ENCODE results near the gene REV1. TPM values are rescaled to one million over a fixed set of nuclear protein-coding genes. Genes with fewer than 3 reads are reported as not detected.

The REV1 gene
- total RNA-seq, 1 experiment from 2014 or later, result 34.3 TPM

DNA sequence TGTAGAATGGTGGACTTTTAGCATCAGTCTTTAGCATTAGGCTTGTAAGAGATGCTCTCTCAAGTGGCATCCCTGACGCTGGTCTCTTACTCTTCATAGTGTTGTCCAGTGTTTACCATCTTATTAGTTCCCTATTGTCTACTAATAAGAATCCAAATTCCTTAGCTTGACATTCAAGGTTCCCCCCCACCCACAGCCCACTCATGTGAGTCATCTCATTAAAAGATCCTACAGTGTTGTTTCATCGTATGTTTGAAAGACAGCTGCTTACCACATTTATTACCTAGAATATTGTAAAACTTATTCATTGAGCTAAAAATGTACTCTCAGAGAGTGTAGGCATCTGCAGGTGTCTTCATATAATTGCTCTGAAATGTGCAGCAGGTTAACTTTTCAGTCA lies 124.2 kb downstream of the REV1 start:
- Histone ChIP-seq H3K79me2 (ENCODE audit: insufficient read depth, low read length) (peaks cover 48% of the 10 kb centered on the region), H3K9me2 (ENCODE audit: insufficient read depth) (no peaks in the 10 kb centered on the region), H3K27ac (ENCODE audit: low read depth, low read length) (no peak overlapping the region), H3K36me3 (ENCODE audit: control insufficient read depth in 1 of 2, insufficient read depth in 2 of 2, low read length in 2 of 2) (peaks cover 50 to 69% of the 10 kb centered on the region in 2 experiments), H2AFZ (ENCODE audit: low read depth, low read length, poor library complexity, severe bottlenecking) (no peak overlapping the region), H4K20me1 (ENCODE audit: insufficient read depth) (0 out of 2 replicates have a peak, but pooled peaks cover 2% of the 10 kb centered on the region), H3K4me2 (ENCODE audit: low read length) (no peak overlapping the region), H3K4me1 (ENCODE audit: control insufficient read depth in 1 of 2, insufficient read depth in 2 of 2, low read length in 2 of 2) (no peaks in the 10 kb centered on the region), H3K9me3 (ENCODE audit: control insufficient read depth in 1 of 2, insufficient read depth in 1 of 2, low read depth in 1 of 2, low read length in 2 of 2) (no peaks in the 10 kb centered on the region), H3K27me3 (ENCODE audit: insufficient read depth, low read length) (no peaks in the 10 kb centered on the region), H3K9ac (ENCODE audit: low read length) (no peak overlapping the region), H3K4me3 (replicated peaks in 1 of 2; ENCODE audit: low read depth in 1 of 2, low read length in 2 of 2) (no peak overlapping the region)
- TF ChIP-seq SRF (IDR thresholded peaks at IDR 0.05; ENCODE audit: low read depth) (no peak), ELF1 (IDR thresholded peaks at IDR 0.05; ENCODE audit: borderline replicate concordance, low read depth) (no peak), SIN3A (IDR thresholded peaks at IDR 0.05; ENCODE audit: low read depth) (no peak), TCF7L2 (IDR thresholded peaks at IDR 0.05; ENCODE audit: borderline replicate concordance, extremely low read depth, insufficient read depth, insufficient read length) (no peak), SP1 (IDR thresholded peaks at IDR 0.05; ENCODE audit: low read depth) (no peak), FOSL1 (IDR thresholded peaks at IDR 0.05; ENCODE audit: low read depth) (no peak), ZFX (IDR thresholded peaks at IDR 0.05) (no peak), EZH2phosphoT487 (IDR thresholded peaks at IDR 0.05; ENCODE audit: borderline replicate concordance) (no peak), POLR2A (IDR thresholded peaks at IDR 0.05; ENCODE audit: borderline replicate concordance, extremely low read depth, insufficient read depth, insufficient read length) (no peak), EGR1 (IDR thresholded peaks at IDR 0.05; ENCODE audit: low read depth) (no peak), RAD21 (IDR thresholded peaks at IDR 0.05; ENCODE audit: low read depth) (no peak), EZH2 (IDR thresholded peaks at IDR 0.05) (no peak), CEBPB (IDR thresholded peaks at IDR 0.05; ENCODE audit: low read depth) (no peak)
- TF ChIP-seq, protein P1, sequence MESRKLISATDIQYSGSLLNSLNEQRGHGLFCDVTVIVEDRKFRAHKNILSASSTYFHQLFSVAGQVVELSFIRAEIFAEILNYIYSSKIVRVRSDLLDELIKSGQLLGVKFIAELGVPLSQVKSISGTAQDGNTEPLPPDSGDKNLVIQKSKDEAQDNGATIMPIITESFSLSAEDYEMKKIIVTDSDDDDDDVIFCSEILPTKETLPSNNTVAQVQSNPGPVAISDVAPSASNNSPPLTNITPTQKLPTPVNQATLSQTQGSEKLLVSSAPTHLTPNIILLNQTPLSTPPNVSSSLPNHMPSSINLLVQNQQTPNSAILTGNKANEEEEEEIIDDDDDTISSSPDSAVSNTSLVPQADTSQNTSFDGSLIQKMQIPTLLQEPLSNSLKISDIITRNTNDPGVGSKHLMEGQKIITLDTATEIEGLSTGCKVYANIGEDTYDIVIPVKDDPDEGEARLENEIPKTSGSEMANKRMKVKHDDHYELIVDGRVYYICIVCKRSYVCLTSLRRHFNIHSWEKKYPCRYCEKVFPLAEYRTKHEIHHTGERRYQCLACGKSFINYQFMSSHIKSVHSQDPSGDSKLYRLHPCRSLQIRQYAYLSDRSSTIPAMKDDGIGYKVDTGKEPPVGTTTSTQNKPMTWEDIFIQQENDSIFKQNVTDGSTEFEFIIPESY (IDR thresholded peaks at IDR 0.05; ENCODE audit: extremely low read depth, insufficient replicate concordance, low read length), result no peak
- TF ChIP-seq, protein P2, sequence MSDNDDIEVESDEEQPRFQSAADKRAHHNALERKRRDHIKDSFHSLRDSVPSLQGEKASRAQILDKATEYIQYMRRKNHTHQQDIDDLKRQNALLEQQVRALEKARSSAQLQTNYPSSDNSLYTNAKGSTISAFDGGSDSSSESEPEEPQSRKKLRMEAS (IDR thresholded peaks at IDR 0.05), result no peak
- TF ChIP-seq, protein P3, sequence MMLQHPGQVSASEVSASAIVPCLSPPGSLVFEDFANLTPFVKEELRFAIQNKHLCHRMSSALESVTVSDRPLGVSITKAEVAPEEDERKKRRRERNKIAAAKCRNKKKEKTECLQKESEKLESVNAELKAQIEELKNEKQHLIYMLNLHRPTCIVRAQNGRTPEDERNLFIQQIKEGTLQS (IDR thresholded peaks at IDR 0.05), result no peak
- TF ChIP-seq, protein P4, sequence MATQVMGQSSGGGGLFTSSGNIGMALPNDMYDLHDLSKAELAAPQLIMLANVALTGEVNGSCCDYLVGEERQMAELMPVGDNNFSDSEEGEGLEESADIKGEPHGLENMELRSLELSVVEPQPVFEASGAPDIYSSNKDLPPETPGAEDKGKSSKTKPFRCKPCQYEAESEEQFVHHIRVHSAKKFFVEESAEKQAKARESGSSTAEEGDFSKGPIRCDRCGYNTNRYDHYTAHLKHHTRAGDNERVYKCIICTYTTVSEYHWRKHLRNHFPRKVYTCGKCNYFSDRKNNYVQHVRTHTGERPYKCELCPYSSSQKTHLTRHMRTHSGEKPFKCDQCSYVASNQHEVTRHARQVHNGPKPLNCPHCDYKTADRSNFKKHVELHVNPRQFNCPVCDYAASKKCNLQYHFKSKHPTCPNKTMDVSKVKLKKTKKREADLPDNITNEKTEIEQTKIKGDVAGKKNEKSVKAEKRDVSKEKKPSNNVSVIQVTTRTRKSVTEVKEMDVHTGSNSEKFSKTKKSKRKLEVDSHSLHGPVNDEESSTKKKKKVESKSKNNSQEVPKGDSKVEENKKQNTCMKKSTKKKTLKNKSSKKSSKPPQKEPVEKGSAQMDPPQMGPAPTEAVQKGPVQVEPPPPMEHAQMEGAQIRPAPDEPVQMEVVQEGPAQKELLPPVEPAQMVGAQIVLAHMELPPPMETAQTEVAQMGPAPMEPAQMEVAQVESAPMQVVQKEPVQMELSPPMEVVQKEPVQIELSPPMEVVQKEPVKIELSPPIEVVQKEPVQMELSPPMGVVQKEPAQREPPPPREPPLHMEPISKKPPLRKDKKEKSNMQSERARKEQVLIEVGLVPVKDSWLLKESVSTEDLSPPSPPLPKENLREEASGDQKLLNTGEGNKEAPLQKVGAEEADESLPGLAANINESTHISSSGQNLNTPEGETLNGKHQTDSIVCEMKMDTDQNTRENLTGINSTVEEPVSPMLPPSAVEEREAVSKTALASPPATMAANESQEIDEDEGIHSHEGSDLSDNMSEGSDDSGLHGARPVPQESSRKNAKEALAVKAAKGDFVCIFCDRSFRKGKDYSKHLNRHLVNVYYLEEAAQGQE (IDR thresholded peaks at IDR 0.05; ENCODE audit: low read depth), result no peak
- POLR2A ChIA-PET, result interaction anchor here (0.7 kb wide), 1 partner anchor 205 kb away, joined by 3 read pairs; no protein-coding TSS in a partner anchor
- CTCF ChIA-PET, result interaction anchor here (1.4 kb wide), 1 partner anchor 9 kb away, joined by 4 read pairs; no protein-coding TSS in a partner anchor
- DNase-seq (ENCODE audit: low read depth, low spot score) (no peak), ATAC-seq (no peak)
- RAD21 ChIA-PET (ENCODE audit: low non-redundant PET in 1 of 2, low total read pairs in 2 of 2, uncharacterized antibody in 2 of 2, unreplicated experiment in 2 of 2), result no interaction called here
- intact Hi-C loops (cut with micrococcal nuclease), result no loop called here
- no TSS peak for BruUV-seq (replicated peaks)
